Adipocyte (in vitro differentiated cells): Measurements from ENCODE around the gene NOX3.

ENCODE experiments used
- DNase-seq: peaks from one replicate; pipeline ENCODE4 v3.0.0-alpha.2; 2015; ENCODE audit warnings: low read depth
- H3K27me3 ChIP-seq: replicated peaks from 2 replicates; pipeline ENCODE4 v1.7.0; 2013; ENCODE audit warnings: mild to moderate bottlenecking, low read length, moderate library complexity; ENCODE audit not compliant: control insufficient read depth, insufficient read depth
- H3K36me3 ChIP-seq: 2 replicates; pipeline ENCODE4 v1.7.0; 2013; ENCODE audit warnings: low read length, mild to moderate bottlenecking, moderate library complexity; ENCODE audit not compliant: control insufficient read depth, insufficient read depth, severe bottlenecking
- H3K4me1 ChIP-seq: 2 replicates; pipeline ENCODE4 v1.7.0; 2013; ENCODE audit warnings: mild to moderate bottlenecking, low read length, moderate library complexity; ENCODE audit not compliant: control insufficient read depth, insufficient read depth
- H3K4me3 ChIP-seq: 2 replicates; pipeline ENCODE4 v1.7.0; 2013; ENCODE audit warnings: mild to moderate bottlenecking, low read length, moderate library complexity
- H3K9ac ChIP-seq: 2 replicates; pipeline ENCODE4 v1.7.0; 2013; ENCODE audit warnings: mild to moderate bottlenecking, low read length, moderate library complexity
- H3K9me3 ChIP-seq: 2 replicates; pipeline ENCODE4 v1.7.0; 2013; ENCODE audit warnings: mild to moderate bottlenecking, low read length, moderate library complexity; ENCODE audit not compliant: control insufficient read depth

Gene NOX3

DNA sequence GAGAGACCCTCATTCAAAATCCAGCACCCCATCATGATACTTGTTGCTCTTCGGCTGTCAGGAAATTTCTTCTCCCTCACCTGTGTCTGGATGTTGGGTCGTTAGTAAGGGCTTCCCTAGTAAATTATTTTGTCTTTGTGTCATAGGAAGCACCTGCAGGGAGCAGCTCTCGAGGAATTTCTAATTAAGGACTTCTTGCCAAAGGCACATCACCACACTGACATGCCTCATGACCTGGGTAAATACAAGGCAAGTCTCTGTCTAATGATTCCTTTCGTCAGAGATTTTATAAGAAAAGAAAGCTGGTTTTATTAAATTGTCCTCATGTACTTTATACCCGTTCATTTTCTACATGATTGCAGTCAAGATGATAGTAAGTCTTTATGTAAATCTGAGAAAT is at the start of gene NOX3:
Gene NOX3 (minus strand): TSS at position 74 of the 400 bp plus-strand sequence. CDS start 39 bp downstream, at position 35.
- DNase-seq: no peak
- H3K9me3 ChIP-seq: no peaks in the 10 kb centered on the region
- H3K9ac ChIP-seq: no peak within 1 kb of the TSS
- no peaks in the 10 kb centered on the region for H3K4me1 ChIP-seq
- no peaks in the 10 kb centered on the region for H3K36me3 ChIP-seq
- no peak within 1 kb of the TSS for H3K4me3 ChIP-seq
- H3K27me3 ChIP-seq: no peaks in the 10 kb centered on the region

DNA sequence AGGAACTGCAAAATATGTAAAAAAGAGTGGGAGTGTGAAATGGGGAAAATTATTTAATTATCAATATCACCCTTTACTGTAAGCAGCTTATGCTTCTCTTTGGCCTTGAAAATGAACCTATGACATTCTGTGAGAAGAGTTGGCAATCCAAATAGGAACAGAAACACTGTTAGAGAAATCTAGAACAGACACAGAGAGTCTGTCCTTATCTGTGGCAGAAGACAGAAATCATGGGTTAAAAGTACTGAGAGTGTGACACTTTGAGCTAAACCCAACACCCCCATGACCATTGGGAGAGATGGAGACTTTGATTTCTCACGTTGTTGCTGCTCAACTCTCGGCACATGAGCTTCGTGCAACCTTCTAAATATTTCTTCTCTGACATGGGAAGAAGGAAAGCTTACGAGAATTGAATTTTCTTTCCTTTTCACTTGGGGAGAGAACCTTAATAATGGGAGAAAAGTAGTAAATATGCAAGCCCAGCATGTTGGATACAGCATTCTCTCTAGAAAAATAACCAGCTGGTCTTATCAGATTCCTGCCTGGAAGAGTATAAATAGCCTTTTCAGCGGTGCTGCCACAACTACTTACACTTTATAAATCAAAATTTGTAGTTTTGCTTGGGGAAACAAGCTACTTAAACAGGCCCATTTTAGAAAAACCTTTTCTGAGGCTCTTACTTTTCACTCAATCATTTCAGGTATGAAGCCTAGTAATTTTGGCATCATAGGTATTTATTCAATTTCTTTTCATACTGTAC is 49.4 kb upstream of the NOX3 start:
- Histone ChIP-seq H3K4me3 (no peak overlapping the region), H3K9me3 (no peaks in the 10 kb centered on the region), H3K27me3 (no peaks in the 10 kb centered on the region), H3K4me1 (no peaks in the 10 kb centered on the region), H3K36me3 (no peaks in the 10 kb centered on the region), H3K9ac (no peak overlapping the region)
- no peak for DNase-seq

DNA sequence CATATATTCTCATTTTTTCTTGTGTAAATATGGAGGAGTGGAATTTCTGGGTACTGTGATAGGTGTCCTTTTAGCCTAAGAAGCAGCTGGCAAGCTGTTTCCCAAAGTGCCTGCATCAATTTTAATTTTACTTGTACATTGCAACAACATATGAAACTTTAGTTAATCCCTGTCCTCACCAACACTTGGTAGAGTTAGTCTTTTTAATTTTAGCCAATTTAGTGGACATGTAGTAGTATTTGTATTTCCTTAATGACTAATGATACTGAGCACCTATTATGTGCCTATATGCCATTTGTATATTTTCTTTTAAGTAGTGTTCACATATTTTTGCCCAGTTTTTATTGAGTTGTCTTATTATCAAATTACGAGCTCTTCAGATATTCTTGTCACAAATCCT is 46.8 kb upstream of the NOX3 start:
- no peak for DNase-seq
- Histone ChIP-seq H3K9ac (no peak overlapping the region), H3K4me1 (no peaks in the 10 kb centered on the region), H3K4me3 (no peak overlapping the region), H3K9me3 (no peaks in the 10 kb centered on the region), H3K36me3 (no peaks in the 10 kb centered on the region), H3K27me3 (no peaks in the 10 kb centered on the region)

- Histone ChIP-seq H3K27me3 (no peaks in the 10 kb centered on the region), H3K4me3 (no peak overlapping the region), H3K36me3 (no peaks in the 10 kb centered on the region), H3K9ac (no peak overlapping the region), H3K9me3 (no peaks in the 10 kb centered on the region), H3K4me1 (peaks cover 12% of the 10 kb centered on the region)
- no peak for DNase-seq
These were observed 43.9 kb upstream of the NOX3 start for GRCh38 chr6:155499574-155499973.

GRCh38 chr6:155498370-155498769 is 42.7 kb upstream of the NOX3 start:
- H3K4me1 ChIP-seq: peaks cover 22% of the 10 kb centered on the region

DNA sequence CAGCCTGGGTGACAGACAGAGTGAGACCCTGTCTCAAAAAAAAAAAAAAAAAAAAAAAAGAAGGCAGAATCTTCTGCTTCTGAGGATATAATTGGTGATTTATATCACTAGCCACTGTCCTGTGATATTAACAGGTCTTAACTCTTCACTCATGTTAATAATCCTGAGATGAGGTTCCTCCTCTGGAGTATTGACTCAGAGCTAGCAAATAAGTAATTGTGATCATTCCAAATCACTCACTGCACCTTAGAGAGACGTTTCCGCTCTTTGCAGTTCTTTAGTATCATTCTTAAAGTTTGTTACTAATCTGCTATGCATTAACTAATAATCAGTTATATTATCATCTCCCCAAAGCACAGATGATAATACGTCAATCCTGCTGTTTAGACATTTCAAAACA is 41.6 kb upstream of the NOX3 start:
- Histone ChIP-seq H3K4me3 (no peak overlapping the region), H3K4me1 (peaks cover 32% of the 10 kb centered on the region), H3K9me3 (no peaks in the 10 kb centered on the region), H3K27me3 (no peaks in the 10 kb centered on the region), H3K9ac (no peak overlapping the region), H3K36me3 (no peaks in the 10 kb centered on the region)
- no peak for DNase-seq

More at GRCh38 chr6:155498370-155498769, 42.7 kb upstream of the NOX3 start:
- no peak overlapping the region for H3K4me3 ChIP-seq
- no peaks in the 10 kb centered on the region for H3K36me3 ChIP-seq
- H3K9me3 ChIP-seq: no peaks in the 10 kb centered on the region
- H3K9ac ChIP-seq: no peak overlapping the region
- DNase-seq: peak; percentile 31
- no peaks in the 10 kb centered on the region for H3K27me3 ChIP-seq

GRCh38 chr6:155495011-155495768 is 39.6 kb upstream of the NOX3 start:
- peak overlapping the region; percentile 74 for H3K9ac ChIP-seq
- H3K4me1 ChIP-seq: peaks cover 32% of the 10 kb centered on the region
- DNase-seq: peak; percentile 92

DNA sequence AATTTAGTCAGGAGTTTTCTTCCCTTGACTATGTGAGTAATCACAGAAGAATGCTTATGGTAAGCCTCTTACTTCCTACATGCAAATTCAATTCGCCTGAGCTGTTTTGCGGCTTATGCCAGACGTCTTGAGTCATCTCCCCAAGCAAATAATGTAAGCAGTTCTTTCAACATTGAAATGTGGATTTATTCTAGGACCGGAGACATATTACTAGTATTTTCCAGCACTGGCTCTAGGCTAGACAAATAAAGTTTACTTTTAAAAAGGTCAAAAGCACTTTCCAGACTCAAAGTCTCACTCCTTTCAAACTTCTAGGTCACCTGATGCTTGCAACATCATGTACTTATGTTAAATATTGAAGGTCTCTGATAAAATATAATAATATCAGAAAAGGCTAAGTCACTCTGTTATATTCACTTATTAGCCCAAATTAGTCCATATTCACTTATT is 38.1 kb upstream of the NOX3 start:
- Histone ChIP-seq H3K4me3 (no peak overlapping the region), H3K36me3 (no peaks in the 10 kb centered on the region), H3K9me3 (no peaks in the 10 kb centered on the region), H3K27me3 (no peaks in the 10 kb centered on the region), H3K9ac (peak overlapping the region; percentile 32), H3K4me1 (peaks cover 32% of the 10 kb centered on the region)
- DNase-seq: peak; percentile 98

More at GRCh38 chr6:155495011-155495768, 39.6 kb upstream of the NOX3 start:
- Histone ChIP-seq H3K4me3 (no peak overlapping the region), H3K9me3 (no peaks in the 10 kb centered on the region), H3K36me3 (no peaks in the 10 kb centered on the region), H3K27me3 (no peaks in the 10 kb centered on the region)

DNA sequence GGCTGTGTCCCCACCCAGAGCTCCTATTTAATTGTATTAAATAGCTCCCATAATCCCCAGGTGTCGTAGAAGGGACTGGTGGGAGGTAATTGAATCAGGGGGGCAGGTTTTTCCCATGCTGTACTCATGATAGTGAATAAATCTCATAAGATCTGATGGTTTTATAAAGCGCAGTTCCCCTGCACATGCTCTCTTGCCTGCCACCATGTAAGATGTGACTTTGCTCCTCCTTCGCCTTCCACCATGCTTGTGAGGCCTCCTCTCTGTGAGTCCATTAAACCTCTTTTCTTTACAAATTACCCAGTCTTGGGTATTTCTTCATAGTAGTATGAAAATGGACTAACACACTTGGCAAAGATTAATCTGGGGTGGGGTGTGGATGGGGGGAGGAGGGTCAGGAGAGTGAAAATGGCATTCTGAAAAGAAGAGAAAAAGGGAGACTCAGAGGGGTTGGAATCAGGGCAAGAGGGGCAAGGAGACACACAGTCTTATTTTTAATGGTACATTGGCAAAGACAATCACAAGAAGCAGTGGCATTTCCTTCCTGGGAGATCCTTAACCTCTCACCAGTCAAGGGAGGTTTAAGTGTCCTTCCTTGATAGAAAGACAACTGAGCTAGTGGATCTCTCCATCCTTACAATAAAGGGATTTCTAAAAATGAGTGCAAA is 37.5 kb upstream of the NOX3 start:
- no peak overlapping the region for H3K4me3 ChIP-seq
- no peaks in the 10 kb centered on the region for H3K36me3 ChIP-seq
- no peak for DNase-seq
- peaks cover 32% of the 10 kb centered on the region for H3K4me1 ChIP-seq
- no peaks in the 10 kb centered on the region for H3K27me3 ChIP-seq
- no peaks in the 10 kb centered on the region for H3K9me3 ChIP-seq
- no peak overlapping the region for H3K9ac ChIP-seq

DNA sequence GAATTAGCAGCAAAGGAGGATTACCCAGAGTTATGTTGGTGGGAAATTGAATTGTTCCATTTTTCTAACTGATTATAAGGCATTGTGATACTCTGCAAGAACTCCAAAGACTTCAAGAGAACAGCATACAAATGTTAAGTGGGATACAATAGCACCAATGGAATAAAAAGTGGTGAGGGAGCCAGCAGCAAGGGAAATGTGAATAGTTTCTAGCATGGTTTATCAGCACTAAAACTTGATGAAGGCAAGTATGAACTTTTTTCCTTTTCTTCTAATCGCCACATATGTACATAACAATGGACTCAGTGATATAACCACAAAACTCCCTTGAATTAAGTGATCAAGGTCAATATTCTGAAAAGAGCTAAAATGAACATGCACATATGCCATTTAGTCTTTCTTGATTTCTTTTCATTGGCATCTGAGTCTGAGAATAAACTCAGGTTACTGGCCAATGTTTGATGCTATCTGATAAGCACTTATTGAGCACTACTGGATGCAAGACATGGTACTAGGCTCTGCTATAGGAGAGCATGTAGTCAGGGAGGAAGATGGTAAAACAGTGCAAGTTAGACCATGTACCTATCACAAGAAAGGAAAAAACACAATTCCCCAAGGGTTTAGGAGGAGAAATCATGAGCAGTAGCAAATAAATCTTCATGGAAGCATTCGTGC is 36.6 kb upstream of the NOX3 start:
- H3K9ac ChIP-seq: no peak overlapping the region
- H3K27me3 ChIP-seq: no peaks in the 10 kb centered on the region
- H3K4me3 ChIP-seq: no peak overlapping the region
- H3K36me3 ChIP-seq: no peaks in the 10 kb centered on the region
- DNase-seq: no peak
- H3K4me1 ChIP-seq: peaks cover 32% of the 10 kb centered on the region
- no peaks in the 10 kb centered on the region for H3K9me3 ChIP-seq

DNA sequence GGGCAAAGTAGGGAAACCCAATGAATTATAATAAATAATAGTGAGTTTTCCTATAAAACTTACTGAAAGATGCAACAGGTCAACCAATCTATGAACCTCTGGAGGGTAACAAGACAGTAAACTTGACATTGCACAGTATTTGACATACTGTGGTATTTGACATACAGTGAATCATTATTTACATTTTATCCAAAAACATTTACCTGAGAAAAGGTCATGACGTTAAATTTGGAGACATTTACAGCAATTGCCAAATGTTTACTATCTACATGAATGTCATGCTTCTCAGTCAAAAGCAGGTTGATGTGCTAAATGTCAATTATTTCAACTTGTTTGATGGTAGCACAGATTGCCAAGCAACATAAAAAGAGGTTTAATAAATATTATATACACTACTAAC is 35.8 kb upstream of the NOX3 start:
- H3K4me3 ChIP-seq: no peak overlapping the region
- H3K9me3 ChIP-seq: no peaks in the 10 kb centered on the region
- H3K4me1 ChIP-seq: peaks cover 32% of the 10 kb centered on the region
- no peaks in the 10 kb centered on the region for H3K36me3 ChIP-seq
- DNase-seq: no peak
- no peak overlapping the region for H3K9ac ChIP-seq
- H3K27me3 ChIP-seq: no peaks in the 10 kb centered on the region
